Pancreas (tissue), 10 donors: ENCODE data around the gene TNNI2. TPM values are rescaled to one million over a fixed set of nuclear protein-coding genes. Genes with fewer than 3 reads are reported as not detected.
"Not testable (repeated sequence)": the region's sequence is repeated elsewhere in the genome, so short reads cannot be mapped to it uniquely, and the experiment has no call there.

ENCODE experiments used
- ATAC-seq, 4 donors: fragments of 200-7000 bp; cut with Tn5 transposase; one replicate each; pipeline versions ENCODE4 v1.8.0 to v1.9.1; 2020; ENCODE audit warnings: mild to moderate bottlenecking in 4 of 4, moderate library complexity in 4 of 4
- DNase-seq, 6 donors: peaks; one replicate each; pipeline ENCODE4 v3.0.0-alpha.2; 2020
- FAIRE-seq: peaks from 2 replicates; lab custom pipeline; 2012; peaks lifted over from hg19 to GRCh38; lab: Jason Lieb, UNC
- H3K27ac ChIP-seq, 4 donors: fragments of 200-600 bp; sonication (generic); 1 replicate in 3 of 4; 2 replicates in 1 of 4; pipeline versions ENCODE4 v1.5.0 to v1.8.0; 2020
- H3K27me3 ChIP-seq, 4 donors: fragments of 200-600 bp; one replicate each; pipeline ENCODE4 v1.8.0; 2021
- H3K36me3 ChIP-seq, 3 donors: fragments of 200-600 bp; sonication (generic) in 1 of 3; one replicate each; pipeline versions ENCODE4 v1.5.0 to v1.8.0; 2020 to 2021
- H3K4me1 ChIP-seq, 3 donors: fragments of 200-600 bp; one replicate each; pipeline ENCODE4 v1.8.0; 2021
- H3K4me3 ChIP-seq, 4 donors: fragments of 200-600 bp; sonication (generic) in 2 of 4; one replicate each; pipeline versions ENCODE4 v1.5.0 to v1.8.0; 2020 to 2021
- H3K9me3 ChIP-seq, 4 donors: fragments of 200-600 bp; one replicate each; pipeline ENCODE4 v1.8.0; 2021
- CTCF ChIP-seq, 4 donors: fragments of 200-600 bp; sonication (generic) in 3 of 4; IDR thresholded peaks; one replicate each; pipeline versions ENCODE4 v1.5.0 to v1.8.0; 2021; ENCODE audit warnings: antibody characterized with exemption in 4 of 4
- WGBS, 2 donors: extraction: QIAGEN DNeasy Blood & Tissue Kit; methylation state at CpG; one replicate each; pipeline ENCODE4 v1.1.7; 2013; 5-methylcytosine and 5-hydroxymethylcytosine counted together
- intact Hi-C, 3 donors: fragments of 100-400 bp; cut with DNase I; formaldehyde crosslinking; loops; one replicate each; pipeline versions ENCODE4 v1.11.1 to v1.14.2; 2022
- polyA plus RNA-seq, 2 donors: library from polyadenylated mRNA; stranded (reverse); fragments of 200-250 nt; gene quantifications; one replicate each; pipeline ENCODE4 v1.2.3, GENCODE V29; 2013
- total RNA-seq, 6 donors: library from RNA; stranded (reverse); fragmentation: NEBNext Ultra II Directional in 4 of 6; extraction: Animal tissue kit (Norgen Biotek cat#: 25700) in 4 of 6; gene quantifications; one replicate each; pipeline versions ENCODE4 v1.2.1 to v1.2.4, GENCODE V29; 2021 to 2023
- donor health status: healthy with polysubstance abuse.
- donor health status: DM: no; HTN: no; CAD: no; lungs with moderate emphysema.
- donor health status: DM: no; HTN: no; CAD: no.
- donor health status: control.
- donor health status: control.
- donor health status: Bipolar disorder and iron deficiency.
- donor health status: DM: yes; HTN: yes; CAD: no.
- donor health status: DM: no; HTN: no; CAD: no.
- donor health status: DM: no; HTN: no; CAD: no.
- donor health status: DM: yes; HTN: yes; CAD: no.

TNNI2 gene
- total and polyA plus RNA-seq, 8 donors, result 2.5 to 57.4 (median 6.6) TPM; not detected in 1

GRCh38 chr11:1797391-1798125, 41.2 kb upstream of the TNNI2 start:
- ATAC-seq (no peak), FAIRE-seq (no peak), DNase-seq (no peak)
- Histone ChIP-seq H3K4me1 (no peaks in the 10 kb centered on the region), H3K36me3 (no peaks in the 10 kb centered on the region), H3K4me3 (no peak overlapping the region), H3K9me3 (no peaks in the 10 kb centered on the region), H3K27me3 (no peaks in the 10 kb centered on the region), H3K27ac (no peak overlapping the region)
- WGBS, 2 donors, result 84 to 86% methylated on average over 13 to 14 of the region's 14 CpGs
- no peak for TF ChIP-seq CTCF (IDR thresholded peaks at IDR 0.05)
- intact Hi-C loops, result no loop called here

GRCh38 chr11:1803246-1803645, 35.5 kb upstream of the TNNI2 start:
- no peak for FAIRE-seq
- Histone ChIP-seq H3K27ac (no peak overlapping the region), H3K27me3 (no peaks in the 10 kb centered on the region), H3K4me1 (peaks cover 0 to 6% (median 4%) of the 10 kb centered on the region in 3 donors), H3K4me3 (no peak overlapping the region), H3K36me3 (no peaks in the 10 kb centered on the region), H3K9me3 (no peaks in the 10 kb centered on the region)
- peak in 1 of 6 donors; percentile 57 for DNase-seq
- 96 to 97% methylated on average over 20 of the region's 20 CpGs for WGBS, 2 donors
- no peak for ATAC-seq
- TF ChIP-seq CTCF (IDR thresholded peaks at IDR 0.05), result no peak
- intact Hi-C loops, result no loop called here

- H3K4me1 ChIP-seq, intact Hi-C loops, ATAC-seq, DNase-seq, H3K36me3 ChIP-seq, H3K27ac ChIP-seq, H3K4me3 ChIP-seq, H3K27me3 ChIP-seq, H3K9me3 ChIP-seq, FAIRE-seq: not testable (repeated sequence)
- WGBS, 2 donors, result 92 to 95% methylated on average over 26 to 28 of the region's 42 CpGs
Observed at GRCh38 chr11:1803835-1804519, 34.8 kb upstream of the TNNI2 start.

GRCh38 chr11:1805525-1805924, 33.3 kb upstream of the TNNI2 start:
- ATAC-seq (peak in 1 of 4 donors; percentile 19), DNase-seq (no peak)
- TF ChIP-seq CTCF (IDR thresholded peaks at IDR 0.05), result no peak

GRCh38 chr11:1807264-1807995, 31.4 kb upstream of the TNNI2 start:
- intact Hi-C loops, result no loop called here
- H3K27ac ChIP-seq, result no peak overlapping the region
- no peaks in the 10 kb centered on the region for H3K36me3 ChIP-seq
- ATAC-seq (peak; percentile 37 to 84 (median 63)), FAIRE-seq (no peak), DNase-seq (no peak)
- H3K27me3 ChIP-seq, result no peaks in the 10 kb centered on the region
- whole genome bisulfite sequencing, 2 donors, result 25 to 28% methylated on average over 14 of the region's 14 CpGs
- peaks cover 0 to 6% (median 4%) of the 10 kb centered on the region in 3 donors for H3K4me1 ChIP-seq
- no peaks in the 10 kb centered on the region for H3K9me3 ChIP-seq
- TF ChIP-seq CTCF (IDR thresholded peaks at IDR 0.05), result no peak
- no peak overlapping the region for H3K4me3 ChIP-seq

More at GRCh38 chr11:1805525-1805924, 33.3 kb upstream of the TNNI2 start:
- H3K9me3 ChIP-seq, result no peaks in the 10 kb centered on the region
- no peaks in the 10 kb centered on the region for H3K27me3 ChIP-seq
- WGBS, 2 donors, result 55 to 59% methylated on average over 15 of the region's 15 CpGs
- H3K4me3 ChIP-seq, result no peak overlapping the region
- no peak overlapping the region for H3K27ac ChIP-seq
- FAIRE-seq, result no peak
- H3K4me1 ChIP-seq, result peaks cover 0 to 6% (median 4%) of the 10 kb centered on the region in 3 donors
- H3K36me3 ChIP-seq, result no peaks in the 10 kb centered on the region
- intact Hi-C loops, result no loop called here
